Skeletal muscle satellite cell (primary cell): ENCODE data around the gene MRPS5.

Experiments used
- H3K27me3 ChIP-seq: 2 replicates; pipeline ENCODE4 v1.7.0; 2013; ENCODE audit warnings: low read length; ENCODE audit not compliant: control insufficient read depth, insufficient read depth
- H3K36me3 ChIP-seq: 2 replicates; pipeline ENCODE4 v1.7.0; 2013; ENCODE audit warnings: mild to moderate bottlenecking, control low read depth, low read length; ENCODE audit not compliant: insufficient read depth
- H3K4me1 ChIP-seq: 2 replicates; pipeline ENCODE4 v1.7.0; 2013; ENCODE audit warnings: low read length; ENCODE audit not compliant: control insufficient read depth, insufficient read depth
- H3K4me2 ChIP-seq: 2 replicates; pipeline ENCODE4 v1.7.0; 2013; ENCODE audit warnings: mild to moderate bottlenecking, low read length
- H3K4me3 ChIP-seq: 2 replicates; pipeline ENCODE4 v1.7.0; 2013; ENCODE audit warnings: low read length
- H3K9ac ChIP-seq: 2 replicates; pipeline ENCODE4 v1.7.0; 2013; ENCODE audit warnings: mild to moderate bottlenecking, low read depth, low read length, moderate library complexity
- H3K9me3 ChIP-seq: replicated peaks from 2 replicates; pipeline ENCODE4 v1.7.0; 2013; ENCODE audit warnings: mild to moderate bottlenecking, control low read depth, low read length

The MRPS5 gene

DNA sequence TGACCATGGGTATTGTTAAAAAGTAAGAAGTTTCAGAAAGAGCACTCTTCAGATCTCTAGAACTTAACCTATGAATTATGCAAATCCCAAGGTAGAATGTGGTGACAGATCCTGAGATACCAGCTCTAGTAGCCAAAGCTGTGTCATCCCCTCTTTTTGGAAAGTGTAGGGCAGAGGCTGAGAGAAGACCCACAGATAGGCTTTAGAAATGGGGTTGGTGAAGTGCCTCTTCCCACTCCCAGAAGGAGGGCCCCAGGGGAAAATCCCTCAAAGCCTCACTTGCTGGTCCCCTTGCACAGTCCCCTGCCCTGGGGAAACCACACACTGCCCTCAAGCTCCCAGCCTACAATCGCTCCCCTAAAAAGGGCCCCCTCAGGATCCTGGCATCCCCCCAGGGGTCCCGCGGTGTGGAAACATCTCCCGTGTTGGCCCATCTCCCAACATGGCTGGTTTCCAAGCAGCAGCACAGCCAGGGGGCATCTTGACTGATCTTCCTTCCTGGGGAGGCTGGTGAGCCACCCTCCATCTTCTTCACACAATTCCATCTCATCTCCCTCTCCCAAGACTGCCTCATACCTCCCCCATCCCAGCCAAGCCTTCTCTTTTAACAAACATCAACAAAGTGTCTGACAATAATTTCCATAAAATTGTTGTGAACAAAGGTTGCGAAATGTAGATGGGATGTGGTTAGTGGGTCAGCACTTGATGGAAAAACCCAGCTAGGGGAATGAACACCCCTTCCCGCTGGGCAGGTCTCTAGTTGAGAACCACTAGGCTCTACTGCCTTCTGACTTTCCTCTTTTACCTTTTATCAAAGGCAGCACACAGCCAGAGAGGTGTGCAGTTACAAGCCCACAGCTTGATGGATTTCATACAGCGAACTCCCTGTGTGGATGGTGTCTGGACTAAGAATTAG, 71.0 kb downstream of the MRPS5 start:
- H3K4me3 ChIP-seq, result no peak overlapping the region
- H3K4me1 ChIP-seq, result no peaks in the 10 kb centered on the region
- H3K9ac ChIP-seq, result no peak overlapping the region
- H3K36me3 ChIP-seq, result no peaks in the 10 kb centered on the region
- no peaks in the 10 kb centered on the region for H3K9me3 ChIP-seq
- peaks cover 71% of the 10 kb centered on the region for H3K27me3 ChIP-seq
- no peak overlapping the region for H3K4me2 ChIP-seq

DNA sequence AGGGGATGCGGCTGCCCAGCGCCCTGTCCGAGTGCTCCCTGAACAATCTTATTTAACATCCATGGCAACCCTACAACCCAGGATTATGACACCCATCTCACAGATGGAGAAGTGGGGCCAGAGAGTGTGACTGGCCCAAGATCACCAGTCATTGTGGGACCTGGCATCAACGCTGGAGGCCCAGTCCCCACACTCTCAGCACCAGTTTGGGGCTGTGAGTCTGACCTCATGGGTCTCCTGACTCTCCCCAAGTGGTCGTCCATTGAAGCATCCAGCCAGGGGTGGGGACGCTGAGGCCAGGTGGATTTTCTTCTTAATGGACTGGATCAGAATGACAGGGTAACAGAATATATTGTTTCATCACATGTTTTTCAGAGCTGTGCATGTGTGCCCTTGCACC, 71.6 kb downstream of the MRPS5 start:
- no peaks in the 10 kb centered on the region for H3K9me3 ChIP-seq
- H3K4me1 ChIP-seq, result no peaks in the 10 kb centered on the region
- H3K36me3 ChIP-seq, result no peaks in the 10 kb centered on the region
- H3K27me3 ChIP-seq, result peaks cover 72% of the 10 kb centered on the region
- no peak overlapping the region for H3K4me3 ChIP-seq
- H3K4me2 ChIP-seq, result no peak overlapping the region
- H3K9ac ChIP-seq, result no peak overlapping the region

DNA sequence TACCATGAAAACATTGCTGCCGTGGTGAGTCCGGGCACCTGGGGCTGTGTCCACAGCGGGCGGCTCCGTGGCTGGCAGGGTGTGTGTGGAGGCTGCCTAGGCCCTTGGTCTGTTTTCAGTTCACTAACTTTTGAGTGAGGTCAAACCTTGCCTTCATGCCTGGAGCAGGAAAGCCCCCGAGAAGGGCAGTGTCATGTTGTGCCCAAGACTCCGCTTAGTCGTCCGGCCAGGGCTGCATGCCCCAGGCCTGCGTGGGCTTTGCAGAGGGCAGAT, 72.0 kb downstream of the MRPS5 start:
- no peaks in the 10 kb centered on the region for H3K36me3 ChIP-seq
- H3K9ac ChIP-seq, result no peak overlapping the region
- peaks cover 73% of the 10 kb centered on the region for H3K27me3 ChIP-seq
- H3K4me2 ChIP-seq, result no peak overlapping the region
- H3K9me3 ChIP-seq, result no peaks in the 10 kb centered on the region
- no peaks in the 10 kb centered on the region for H3K4me1 ChIP-seq
- no peak overlapping the region for H3K4me3 ChIP-seq

DNA sequence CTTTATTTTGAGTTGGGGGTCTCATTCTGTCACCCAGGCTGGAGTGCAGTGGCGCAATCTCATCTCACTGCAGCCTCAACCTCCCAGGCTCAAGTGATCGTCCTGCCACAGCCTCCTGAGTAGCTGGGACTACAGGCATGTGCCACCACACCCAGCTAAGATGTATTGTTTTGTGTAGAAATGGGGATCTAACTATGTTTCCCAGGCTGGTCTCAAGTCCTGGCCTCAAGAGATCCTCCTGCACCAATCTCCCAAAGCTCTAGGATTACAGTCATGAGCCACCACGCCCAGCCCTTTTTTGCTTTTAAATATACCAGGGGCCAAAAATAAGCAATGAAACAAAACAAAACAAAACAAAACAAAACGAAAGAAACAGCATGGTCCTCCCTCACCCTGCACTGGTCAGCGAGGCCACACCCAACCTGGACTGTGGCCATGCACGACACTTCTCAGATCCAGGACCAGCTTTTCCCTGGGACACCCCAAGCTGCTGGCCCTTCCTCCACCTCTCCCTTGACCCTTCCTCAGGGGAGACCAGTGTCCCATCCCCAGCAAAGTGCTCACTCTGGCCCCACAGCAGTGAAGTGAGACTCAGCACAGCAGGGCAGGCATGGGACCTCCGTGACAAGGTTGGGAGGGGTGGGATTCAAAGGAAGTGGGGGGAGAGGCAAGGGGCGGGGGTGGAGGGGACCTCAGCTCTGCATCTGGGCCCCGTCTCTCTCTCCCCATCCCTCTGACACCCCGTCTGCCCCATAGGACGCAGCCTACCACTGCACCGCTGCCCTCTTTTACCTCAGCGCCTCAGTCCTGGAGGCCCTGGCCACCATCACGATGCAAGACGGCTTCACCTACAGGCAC, 72.6 kb downstream of the MRPS5 start:
- H3K4me1 ChIP-seq, result no peaks in the 10 kb centered on the region
- no peaks in the 10 kb centered on the region for H3K36me3 ChIP-seq
- H3K9me3 ChIP-seq, result no peaks in the 10 kb centered on the region
- no peak overlapping the region for H3K9ac ChIP-seq
- H3K4me2 ChIP-seq, result no peak overlapping the region
- peaks cover 71% of the 10 kb centered on the region for H3K27me3 ChIP-seq
- no peak overlapping the region for H3K4me3 ChIP-seq

- H3K27me3 ChIP-seq, result peaks cover 63% of the 10 kb centered on the region
- H3K4me2 ChIP-seq, result no peak overlapping the region
- no peak overlapping the region for H3K4me3 ChIP-seq
- H3K9me3 ChIP-seq, result no peaks in the 10 kb centered on the region
- H3K9ac ChIP-seq, result no peak overlapping the region
- no peaks in the 10 kb centered on the region for H3K36me3 ChIP-seq
- peaks cover 4% of the 10 kb centered on the region for H3K4me1 ChIP-seq
These were observed 73.7 kb downstream of the MRPS5 start for GRCh38 chr2:95047629-95048510.

DNA sequence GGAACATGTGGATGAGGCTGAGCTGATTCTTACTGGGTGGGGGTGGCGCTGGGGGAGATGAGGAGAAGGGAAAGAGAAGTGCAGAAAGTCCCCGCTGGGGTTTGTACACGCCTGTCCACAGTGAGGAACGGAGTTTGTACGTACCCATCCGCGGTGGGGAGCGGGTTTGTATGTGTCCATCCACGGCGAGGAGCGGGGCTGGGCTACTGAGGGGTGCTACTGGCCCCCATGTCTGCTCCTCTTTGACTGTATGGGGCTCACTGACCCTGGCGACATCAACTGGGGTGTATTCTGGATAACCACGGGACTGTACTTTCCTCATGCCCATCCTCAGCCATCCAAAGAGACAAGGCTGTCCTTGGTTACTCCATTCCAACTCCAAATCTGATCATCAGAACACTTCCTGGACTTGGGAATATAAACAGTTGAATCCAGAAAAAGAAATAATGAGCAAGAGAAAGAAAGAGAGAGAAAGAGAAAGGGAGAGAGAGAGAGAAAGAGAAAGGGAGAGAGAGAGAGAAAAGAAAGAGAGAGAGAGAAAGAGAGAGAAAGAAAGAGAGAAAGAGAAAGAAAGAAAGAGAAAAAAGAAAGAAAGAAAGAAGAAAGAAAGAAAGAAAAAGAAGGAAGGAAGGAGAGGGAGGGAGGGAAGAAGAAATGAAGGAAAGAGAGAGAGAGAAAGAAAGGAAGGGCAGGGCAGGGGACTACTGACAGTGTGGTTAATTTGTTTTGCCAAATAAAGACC, 75.1 kb downstream of the MRPS5 start:
- Histone ChIP-seq H3K4me2 (no peak overlapping the region), H3K4me3 (no peak overlapping the region), H3K9ac (no peak overlapping the region), H3K36me3 (no peaks in the 10 kb centered on the region), H3K9me3 (no peaks in the 10 kb centered on the region), H3K4me1 (peaks cover 4% of the 10 kb centered on the region), H3K27me3 (peaks cover 59% of the 10 kb centered on the region)

DNA sequence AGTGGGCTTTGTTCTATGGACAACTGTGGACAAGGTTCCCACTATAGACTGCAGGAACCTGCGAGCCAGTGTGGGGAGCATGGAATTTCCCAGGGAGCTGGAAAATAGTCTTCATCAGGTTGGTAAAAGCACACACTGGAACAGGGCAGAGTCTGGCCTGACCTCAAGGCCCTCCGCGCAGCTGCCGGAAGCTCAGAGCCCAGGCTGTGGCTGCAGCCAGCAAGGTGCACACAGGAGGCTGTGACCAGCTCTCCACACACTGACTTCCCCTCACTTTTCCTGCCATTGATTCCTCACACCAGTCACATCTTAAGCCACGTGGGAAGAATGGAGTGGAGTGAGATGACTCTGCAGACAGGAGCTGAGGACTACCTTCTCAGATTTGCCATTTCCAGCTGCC, 77.0 kb downstream of the MRPS5 start:
- H3K36me3 ChIP-seq, result no peaks in the 10 kb centered on the region
- peaks cover 51% of the 10 kb centered on the region for H3K27me3 ChIP-seq
- no peak overlapping the region for H3K4me2 ChIP-seq
- no peaks in the 10 kb centered on the region for H3K9me3 ChIP-seq
- H3K4me3 ChIP-seq, result no peak overlapping the region
- peaks cover 4% of the 10 kb centered on the region for H3K4me1 ChIP-seq
- H3K9ac ChIP-seq, result no peak overlapping the region

DNA sequence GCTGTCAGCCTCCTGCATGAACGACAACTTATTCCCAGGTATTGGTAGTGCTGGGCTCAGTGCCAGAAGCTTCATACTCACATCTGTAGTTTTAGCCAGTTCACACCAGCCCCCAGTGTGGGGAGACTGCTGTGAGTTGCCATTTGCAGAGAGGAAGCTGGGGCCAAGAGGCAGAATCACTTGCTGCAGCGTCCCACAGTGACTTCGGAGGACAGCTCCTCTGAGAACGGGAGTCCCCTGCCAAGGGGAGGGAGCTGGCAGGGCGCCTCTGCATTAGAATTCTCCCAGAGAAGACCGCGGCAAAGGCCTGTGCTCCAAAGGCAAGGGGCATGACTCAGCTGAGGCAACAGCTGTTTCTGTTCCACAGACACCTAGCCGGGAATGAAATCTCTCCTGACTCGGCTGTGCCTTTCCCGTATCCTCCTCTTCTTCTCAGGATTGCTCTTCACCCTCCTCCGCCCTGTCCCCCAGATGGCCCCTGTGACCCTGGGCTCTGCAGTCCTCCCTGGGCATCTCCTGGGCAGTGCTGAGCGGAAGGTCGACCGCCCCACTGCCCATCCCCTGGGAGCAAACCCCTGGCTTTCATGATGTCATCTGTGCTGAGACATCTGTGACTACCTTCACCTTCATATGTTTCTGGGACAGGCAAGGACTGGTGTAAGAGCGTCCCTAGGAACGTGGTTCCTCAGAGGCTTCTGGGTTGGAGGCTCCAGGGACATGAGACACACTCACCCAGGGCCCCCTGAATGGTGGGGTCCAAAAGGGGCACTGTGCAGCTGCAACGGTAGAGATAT, 78.1 kb downstream of the MRPS5 start:
- peaks cover 42% of the 10 kb centered on the region for H3K27me3 ChIP-seq

GRCh38 chr2:95042472-95043271, 78.9 kb downstream of the MRPS5 start:
- H3K4me3 ChIP-seq, result no peak overlapping the region
- no peak overlapping the region for H3K4me2 ChIP-seq
- peaks cover 4% of the 10 kb centered on the region for H3K4me1 ChIP-seq
- no peaks in the 10 kb centered on the region for H3K9me3 ChIP-seq
- H3K36me3 ChIP-seq, result no peaks in the 10 kb centered on the region
- H3K27me3 ChIP-seq, result peaks cover 36% of the 10 kb centered on the region
- no peak overlapping the region for H3K9ac ChIP-seq

More for the DNA sequence above, 78.1 kb downstream of the MRPS5 start:
- H3K4me1 ChIP-seq, result peaks cover 4% of the 10 kb centered on the region
- no peaks in the 10 kb centered on the region for H3K9me3 ChIP-seq
- peak overlapping the region; percentile 45 for H3K4me2 ChIP-seq
- H3K9ac ChIP-seq, result no peak overlapping the region
- no peak overlapping the region for H3K4me3 ChIP-seq
- no peaks in the 10 kb centered on the region for H3K36me3 ChIP-seq
